Kidney (tissue), 14 donors: ENCODE data around the gene CHST2. TPM values are rescaled to one million over a fixed set of nuclear protein-coding genes. Genes with fewer than 3 reads are reported as not detected.

Experiments
- DNase-seq, 5 donors: peaks; one replicate each; pipeline ENCODE4 v3.0.0-alpha.2; 2013 to 2020
- FAIRE-seq: peaks from 2 replicates; lab custom pipeline; 2012; peaks lifted over from hg19 to GRCh38; lab: Jason Lieb, UNC
- H3K27ac ChIP-seq, 2 donors: one replicate each; pipeline ENCODE4 v1.7.0; 2013; ENCODE audit warnings: low read depth in 2 of 2, low read length in 2 of 2, inconsistent platforms in 1 of 2
- H3K27me3 ChIP-seq: one replicate; pipeline ENCODE4 v1.7.1; 2013; ENCODE audit warnings: low read length, inconsistent platforms; ENCODE audit not compliant: control insufficient read depth, insufficient read depth
- H3K36me3 ChIP-seq, 3 donors: one replicate each; pipeline versions ENCODE4 v1.7.0 to v1.7.1; 2013; ENCODE audit warnings: low read length in 3 of 3, control low read depth in 1 of 3, inconsistent platforms in 1 of 3; ENCODE audit not compliant: insufficient read depth in 3 of 3, control insufficient read depth in 2 of 3
- H3K4me1 ChIP-seq, 3 donors: one replicate each; pipeline versions ENCODE4 v1.7.0 to v1.7.1; 2013; ENCODE audit warnings: low read length in 3 of 3, inconsistent platforms in 1 of 3, low read depth in 1 of 3; ENCODE audit not compliant: control insufficient read depth in 2 of 3, insufficient read depth in 2 of 3
- H3K4me3 ChIP-seq, 3 donors: one replicate each; pipeline versions ENCODE4 v1.7.0 to v1.8.1; 2013; ENCODE audit warnings: low read length in 3 of 3, control low read depth in 1 of 3, inconsistent platforms in 1 of 3
- H3K9ac ChIP-seq, 3 donors: one replicate each; pipeline versions ENCODE4 v1.7.0 to v1.7.1; 2013; ENCODE audit warnings: low read length in 3 of 3, control low read depth in 1 of 3, inconsistent platforms in 1 of 3
- H3K9me3 ChIP-seq, 3 donors: one replicate each; pipeline versions ENCODE4 v1.7.0 to v1.7.1; 2013; ENCODE audit warnings: low read length in 3 of 3, control low read depth in 1 of 3, inconsistent platforms in 1 of 3; ENCODE audit not compliant: control insufficient read depth in 2 of 3, insufficient read depth in 1 of 3
- intact Hi-C: fragments of 100-400 bp; cut with DNase I; formaldehyde crosslinking; loops from one replicate; pipeline ENCODE4 v1.11.1; 2022
- polyA plus RNA-seq: library from polyadenylated mRNA; stranded (reverse); fragments of 350-450 nt; fragmentation: Illumina TruSeq; extraction: RNeasy Lipid Tissue Mini Kit (QIAGEN cat#74804); gene quantifications from one replicate; pipeline ENCODE4 v1.2.3, GENCODE V29; 2014; ENCODE audit warnings: low read depth, low replicate concordance; ENCODE audit not compliant: insufficient read depth
- total RNA-seq: library from RNA; stranded (reverse); fragmentation: NEBNext Ultra II Directional; extraction: Animal tissue kit (Norgen Biotek cat#: 25700); gene quantifications from one replicate; pipeline ENCODE4 v1.2.1, GENCODE V29; 2021
- TF ChIP-seq, protein P1 (sequence below): IDR thresholded peaks from 3 replicates; pipeline ENCODE4 v1.5.1; 2012; ENCODE audit warnings: mild to moderate bottlenecking, moderate library complexity, borderline replicate concordance; ENCODE audit not compliant: insufficient read depth; ENCODE audit errors: extremely low read depth
- donor health status: control.
- donor health status: control.
- donor health status: control.
- donor health status: control.
- donor health status: control.
- donor health status: DM: yes; HTN: yes; CAD: no.
- donor health status: Normal renal cell carcinoma (clear cell type).

Gene CHST2
- total and polyA plus RNA-seq, 2 donors from 2014 or later = 4.4 to 6.0 TPM

DNA sequence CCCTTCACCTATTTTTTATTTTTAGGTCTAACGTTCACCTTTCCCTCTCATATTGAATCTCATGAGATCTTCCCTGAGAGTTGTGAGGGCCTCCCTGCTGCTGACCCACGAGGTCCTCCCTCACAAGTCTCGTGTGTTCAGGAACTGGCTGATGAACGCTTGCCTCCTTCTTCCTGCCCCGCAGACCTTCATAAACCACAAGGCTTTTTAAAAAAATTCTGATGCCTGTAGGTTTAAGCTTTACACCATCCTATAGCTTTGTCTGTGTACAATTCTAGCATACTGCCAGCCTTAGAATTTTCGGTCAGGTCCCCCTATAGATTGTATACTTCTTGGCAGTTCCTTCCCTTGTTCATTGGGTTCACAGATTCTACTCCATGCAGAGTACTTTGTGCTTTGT is 50.5 kb downstream of the CHST2 start:
- H3K36me3 ChIP-seq = no peaks in the 10 kb centered on the region
- FAIRE-seq (no peak), DNase-seq (no peak)
- peaks cover 0 to 11% (median 0%) of the 10 kb centered on the region in 3 donors for H3K4me1 ChIP-seq
- no peak overlapping the region for H3K9ac ChIP-seq
- intact Hi-C loops = no loop called here
- no peak overlapping the region for H3K27ac ChIP-seq
- no peaks in the 10 kb centered on the region for H3K9me3 ChIP-seq
- H3K27me3 ChIP-seq = no peaks in the 10 kb centered on the region
- H3K4me3 ChIP-seq = no peak overlapping the region
- TF ChIP-seq, protein P1, sequence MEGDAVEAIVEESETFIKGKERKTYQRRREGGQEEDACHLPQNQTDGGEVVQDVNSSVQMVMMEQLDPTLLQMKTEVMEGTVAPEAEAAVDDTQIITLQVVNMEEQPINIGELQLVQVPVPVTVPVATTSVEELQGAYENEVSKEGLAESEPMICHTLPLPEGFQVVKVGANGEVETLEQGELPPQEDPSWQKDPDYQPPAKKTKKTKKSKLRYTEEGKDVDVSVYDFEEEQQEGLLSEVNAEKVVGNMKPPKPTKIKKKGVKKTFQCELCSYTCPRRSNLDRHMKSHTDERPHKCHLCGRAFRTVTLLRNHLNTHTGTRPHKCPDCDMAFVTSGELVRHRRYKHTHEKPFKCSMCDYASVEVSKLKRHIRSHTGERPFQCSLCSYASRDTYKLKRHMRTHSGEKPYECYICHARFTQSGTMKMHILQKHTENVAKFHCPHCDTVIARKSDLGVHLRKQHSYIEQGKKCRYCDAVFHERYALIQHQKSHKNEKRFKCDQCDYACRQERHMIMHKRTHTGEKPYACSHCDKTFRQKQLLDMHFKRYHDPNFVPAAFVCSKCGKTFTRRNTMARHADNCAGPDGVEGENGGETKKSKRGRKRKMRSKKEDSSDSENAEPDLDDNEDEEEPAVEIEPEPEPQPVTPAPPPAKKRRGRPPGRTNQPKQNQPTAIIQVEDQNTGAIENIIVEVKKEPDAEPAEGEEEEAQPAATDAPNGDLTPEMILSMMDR = no peak

DNA sequence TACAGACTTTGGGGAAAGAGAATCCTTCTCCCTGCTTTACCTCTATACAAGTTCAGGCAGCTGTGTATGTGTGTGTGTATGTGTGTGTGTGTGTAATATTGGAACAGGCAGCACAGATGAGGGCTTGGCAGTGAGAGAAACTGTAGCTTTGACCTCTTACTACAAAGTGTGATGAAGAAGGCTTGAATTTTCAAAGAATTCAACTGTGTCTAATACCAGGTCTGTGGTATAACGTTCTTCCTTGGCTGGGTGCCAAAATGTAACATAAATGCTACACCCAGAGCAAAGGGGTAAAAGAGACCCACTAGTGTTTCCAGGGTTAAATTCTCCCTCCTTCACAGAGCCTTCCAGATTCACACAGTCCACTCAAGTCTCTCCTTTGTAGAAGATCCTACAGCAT is 51.1 kb downstream of the CHST2 start:
- H3K27me3 ChIP-seq = no peaks in the 10 kb centered on the region
- intact Hi-C loops = no loop called here
- DNase-seq = peak in 1 of 5 donors; percentile 22

DNA sequence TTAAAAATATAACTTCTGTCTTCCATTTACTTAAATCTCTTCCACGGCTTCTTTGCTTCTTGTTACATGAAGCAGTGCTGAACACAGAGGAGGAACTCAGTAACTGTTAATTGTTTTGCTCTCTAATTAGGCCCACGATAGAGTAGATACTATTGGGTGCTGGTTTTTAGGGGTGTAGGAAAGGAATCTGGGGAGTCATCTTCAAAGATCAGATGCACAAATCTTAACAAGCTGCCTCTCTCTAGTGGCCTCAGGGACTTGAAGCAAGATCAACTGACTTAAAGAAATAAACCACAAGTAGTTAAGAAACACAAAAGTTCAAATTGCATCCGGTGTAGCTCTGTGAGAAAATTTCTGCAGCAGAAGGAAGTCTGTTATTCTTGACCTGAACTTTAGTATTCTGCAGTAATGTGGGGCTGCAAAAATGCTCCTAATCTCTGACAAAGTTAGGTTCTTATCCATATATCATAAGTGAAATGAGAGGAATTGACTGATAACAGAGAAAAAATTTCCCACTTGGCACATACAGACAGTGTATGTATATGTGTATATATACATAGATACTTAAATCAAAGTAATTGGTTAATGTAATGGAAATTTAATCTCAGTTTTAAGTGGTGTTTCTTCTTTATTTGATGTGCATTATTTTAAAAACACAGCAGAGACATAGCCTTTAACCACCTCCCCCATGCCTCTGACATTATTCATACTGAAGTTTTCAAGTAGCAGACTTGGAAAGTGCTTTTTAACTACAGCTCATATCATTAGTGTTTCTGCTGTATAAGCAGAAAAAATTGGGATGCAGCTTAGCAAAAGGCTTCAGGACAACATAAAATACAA is 51.8 kb downstream of the CHST2 start:
- intact Hi-C loops = no loop called here
- H3K36me3 ChIP-seq = no peaks in the 10 kb centered on the region
- H3K9ac ChIP-seq = no peak overlapping the region
- DNase-seq = peak in 3 of 5 donors; percentile 19 to 92 (median 80)
- H3K27ac ChIP-seq = no peak overlapping the region
- H3K27me3 ChIP-seq = no peaks in the 10 kb centered on the region
- peaks cover 0 to 11% (median 0%) of the 10 kb centered on the region in 3 donors for H3K4me1 ChIP-seq
- TF ChIP-seq, protein P1 = no peak
- no peak for FAIRE-seq
- no peaks in the 10 kb centered on the region for H3K9me3 ChIP-seq
- no peak overlapping the region for H3K4me3 ChIP-seq

More for the DNA sequence above, 51.1 kb downstream of the CHST2 start:
- no peak overlapping the region for H3K9ac ChIP-seq
- no peaks in the 10 kb centered on the region for H3K9me3 ChIP-seq
- peaks cover 0 to 11% (median 0%) of the 10 kb centered on the region in 3 donors for H3K4me1 ChIP-seq
- TF ChIP-seq, protein P1 = no peak
- H3K4me3 ChIP-seq = no peak overlapping the region
- no peak for FAIRE-seq
- H3K27ac ChIP-seq = peak overlapping the region in 1 of 2 donors; percentile 13
- no peaks in the 10 kb centered on the region for H3K36me3 ChIP-seq
